Colonic mucosa (tissue), 4 donors: ENCODE measurements around the gene CDK5RAP3. TPM values are rescaled to one million over a fixed set of nuclear protein-coding genes. Genes with fewer than 3 reads are reported as not detected.

Experiments used
- DNase-seq: peaks from one replicate; pipeline ENCODE4 v3.0.0-alpha.2; 2020
- H3K27ac ChIP-seq: fragments of 200-600 bp; one replicate; pipeline ENCODE4 v1.8.0; 2021
- H3K27me3 ChIP-seq: fragments of 200-600 bp; one replicate; pipeline ENCODE4 v1.8.0; 2021
- H3K36me3 ChIP-seq: fragments of 200-600 bp; one replicate; pipeline ENCODE4 v1.8.0; 2021
- H3K4me1 ChIP-seq: fragments of 200-600 bp; one replicate; pipeline ENCODE4 v1.8.0; 2021; ENCODE audit warnings: mild to moderate bottlenecking
- H3K4me3 ChIP-seq: fragments of 200-600 bp; one replicate; pipeline ENCODE4 v1.8.0; 2021
- H3K9ac ChIP-seq, 2 donors: one replicate each; pipeline ENCODE4 v1.7.0; 2013; ENCODE audit warnings: control low read depth in 2 of 2, low read depth in 2 of 2, low read length in 2 of 2
- H3K9me3 ChIP-seq: fragments of 200-600 bp; one replicate; pipeline ENCODE4 v1.8.0; 2021
- intact Hi-C: fragments of 100-400 bp; cut with DNase I; formaldehyde crosslinking; loops from one replicate; pipeline ENCODE4 v1.14.1; 2022
- total RNA-seq, 2 donors: library from RNA; stranded (reverse); fragmentation: NEBNext Ultra II Directional in 1 of 2; extraction: Animal tissue kit (Norgen Biotek cat#: 25700) in 1 of 2; gene quantifications; one replicate each; pipeline ENCODE4 v1.2.1, GENCODE V29; 2021
- TF ChIP-seq, protein P1 (sequence below): fragments of 200-600 bp; IDR thresholded peaks from one replicate; pipeline ENCODE4 v1.8.0; 2022; ENCODE audit warnings: antibody characterized with exemption, mild to moderate bottlenecking
- donor health status: healthy.
- donor health status: DM: no; HTN: no; CAD: no.
- donor health status: DM: no; HTN: no; CAD: no.

The CDK5RAP3 gene
- total RNA-seq, 2 donors from 2014 or later, result 131 to 172 TPM

DNA sequence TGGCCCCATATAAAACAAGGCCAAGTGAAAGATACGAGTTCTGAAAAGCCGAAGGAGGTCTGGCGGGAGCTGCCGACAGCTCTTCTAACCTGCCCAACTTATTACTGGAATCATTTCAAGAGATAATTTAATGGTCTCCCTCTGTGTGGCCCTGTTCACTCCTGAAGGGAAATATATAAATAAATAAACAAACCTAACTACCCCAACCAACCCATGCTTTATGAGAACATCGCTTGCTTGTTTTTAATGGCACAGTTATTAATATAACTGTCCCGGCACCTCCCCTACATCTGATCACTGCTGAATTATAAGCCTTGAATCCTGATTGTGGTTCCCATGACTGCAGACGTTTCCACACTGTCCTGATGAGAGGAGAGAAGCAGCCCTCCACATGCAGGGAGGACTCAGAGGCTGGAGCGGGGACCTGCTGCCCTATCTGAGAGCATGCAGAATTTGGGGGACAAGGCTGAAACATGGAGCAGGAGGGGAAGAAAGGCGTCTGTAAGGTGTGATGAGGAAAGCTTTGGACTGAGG is 22.2 kb downstream of the CDK5RAP3 start:
- Histone ChIP-seq H3K9ac (no peak overlapping the region), H3K27ac (no peak overlapping the region), H3K36me3 (no peaks in the 10 kb centered on the region), H3K27me3 (no peaks in the 10 kb centered on the region), H3K4me3 (no peak overlapping the region), H3K4me1 (no peaks in the 10 kb centered on the region), H3K9me3 (no peaks in the 10 kb centered on the region)
- TF ChIP-seq, protein P1, sequence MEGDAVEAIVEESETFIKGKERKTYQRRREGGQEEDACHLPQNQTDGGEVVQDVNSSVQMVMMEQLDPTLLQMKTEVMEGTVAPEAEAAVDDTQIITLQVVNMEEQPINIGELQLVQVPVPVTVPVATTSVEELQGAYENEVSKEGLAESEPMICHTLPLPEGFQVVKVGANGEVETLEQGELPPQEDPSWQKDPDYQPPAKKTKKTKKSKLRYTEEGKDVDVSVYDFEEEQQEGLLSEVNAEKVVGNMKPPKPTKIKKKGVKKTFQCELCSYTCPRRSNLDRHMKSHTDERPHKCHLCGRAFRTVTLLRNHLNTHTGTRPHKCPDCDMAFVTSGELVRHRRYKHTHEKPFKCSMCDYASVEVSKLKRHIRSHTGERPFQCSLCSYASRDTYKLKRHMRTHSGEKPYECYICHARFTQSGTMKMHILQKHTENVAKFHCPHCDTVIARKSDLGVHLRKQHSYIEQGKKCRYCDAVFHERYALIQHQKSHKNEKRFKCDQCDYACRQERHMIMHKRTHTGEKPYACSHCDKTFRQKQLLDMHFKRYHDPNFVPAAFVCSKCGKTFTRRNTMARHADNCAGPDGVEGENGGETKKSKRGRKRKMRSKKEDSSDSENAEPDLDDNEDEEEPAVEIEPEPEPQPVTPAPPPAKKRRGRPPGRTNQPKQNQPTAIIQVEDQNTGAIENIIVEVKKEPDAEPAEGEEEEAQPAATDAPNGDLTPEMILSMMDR, result no peak
- no peak for DNase-seq
- intact Hi-C loops, result no loop called here

DNA sequence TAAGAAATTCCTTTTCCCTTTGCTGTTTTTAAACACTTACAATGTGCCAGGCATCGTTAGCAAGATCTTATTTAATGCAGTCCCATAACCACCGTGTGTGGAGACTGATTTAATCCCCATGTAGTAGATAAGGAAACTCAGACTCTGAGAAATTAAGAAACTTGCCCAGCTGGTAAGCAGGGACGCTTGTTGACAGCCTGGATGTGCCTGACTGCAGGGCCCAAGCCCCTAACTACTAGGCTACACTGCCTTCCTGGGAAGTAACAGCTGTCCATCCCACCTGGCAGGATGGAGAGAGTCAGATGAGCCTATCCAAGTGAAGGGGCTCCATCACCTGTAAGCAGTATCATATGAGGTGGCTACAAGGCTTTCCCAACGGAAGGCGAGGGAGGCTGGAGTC is 23.1 kb downstream of the CDK5RAP3 start:
- Histone ChIP-seq H3K27me3 (no peaks in the 10 kb centered on the region), H3K27ac (no peak overlapping the region), H3K4me1 (no peaks in the 10 kb centered on the region), H3K9me3 (no peaks in the 10 kb centered on the region), H3K36me3 (no peaks in the 10 kb centered on the region), H3K9ac (no peak overlapping the region), H3K4me3 (no peak overlapping the region)
- intact Hi-C loops, result no loop called here
- DNase-seq, result no peak
- TF ChIP-seq, protein P1, result no peak

DNA sequence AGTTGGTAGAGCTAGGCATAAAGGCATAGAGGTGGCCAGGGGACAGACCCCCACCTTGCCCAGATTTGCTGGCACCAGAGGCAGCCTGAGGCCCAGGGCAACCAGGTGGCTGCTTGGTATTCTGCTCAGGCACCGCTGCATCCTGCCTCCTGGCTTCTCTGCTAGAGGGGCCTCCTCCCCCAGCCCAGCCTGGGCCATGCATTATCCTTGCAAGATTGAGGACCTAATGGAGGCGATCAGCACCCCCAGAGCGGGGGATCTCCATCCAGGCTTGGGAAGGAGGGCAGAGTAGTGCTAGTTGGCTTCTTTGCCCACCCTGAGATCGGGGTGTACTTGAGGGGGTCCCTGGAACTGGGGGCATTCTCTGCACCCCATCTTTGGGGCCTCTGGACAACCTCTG is 23.8 kb downstream of the CDK5RAP3 start:
- DNase-seq, result no peak
- no peaks in the 10 kb centered on the region for H3K27me3 ChIP-seq
- TF ChIP-seq, protein P1, result no peak
- no peaks in the 10 kb centered on the region for H3K9me3 ChIP-seq
- no peak overlapping the region for H3K9ac ChIP-seq
- intact Hi-C loops, result no loop called here
- H3K4me1 ChIP-seq, result no peaks in the 10 kb centered on the region
- H3K4me3 ChIP-seq, result no peak overlapping the region
- H3K36me3 ChIP-seq, result no peaks in the 10 kb centered on the region
- H3K27ac ChIP-seq, result no peak overlapping the region

DNA sequence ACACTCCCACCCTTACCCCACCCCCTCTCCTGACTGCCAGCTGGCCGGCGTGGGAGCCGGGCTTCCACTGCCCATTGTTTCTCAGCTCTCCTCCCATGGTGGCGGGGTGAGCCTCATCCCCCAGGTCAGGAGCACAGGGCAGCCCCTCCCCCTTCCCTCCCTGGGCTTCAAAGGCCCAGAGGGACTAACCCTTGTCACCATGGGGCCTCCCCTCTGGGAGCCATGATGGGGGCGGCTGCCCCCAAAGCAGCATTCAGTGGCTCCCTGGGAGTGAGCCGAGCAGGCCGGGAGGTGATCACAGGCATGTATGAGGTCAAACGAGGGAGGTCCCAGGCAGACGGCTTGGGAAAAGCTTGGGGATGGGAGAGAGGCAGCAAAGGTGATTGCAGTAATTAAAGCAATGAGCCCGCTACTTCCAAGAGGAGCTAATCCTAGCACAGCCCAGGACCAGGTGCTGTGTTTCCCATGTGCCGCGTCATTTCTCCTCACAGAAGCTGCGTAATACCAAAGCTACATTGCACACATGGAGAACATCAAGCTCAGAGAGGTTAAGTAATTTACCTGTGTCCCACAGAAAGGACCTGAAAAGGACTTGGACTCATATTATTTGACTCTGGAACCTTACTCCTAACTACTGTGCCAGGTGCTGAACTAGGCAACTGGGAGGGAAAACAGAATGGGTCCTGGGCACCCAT is 24.5 kb downstream of the CDK5RAP3 start:
- Histone ChIP-seq H3K9me3 (no peaks in the 10 kb centered on the region), H3K27ac (no peak overlapping the region), H3K9ac (no peak overlapping the region), H3K4me3 (no peak overlapping the region), H3K27me3 (no peaks in the 10 kb centered on the region), H3K36me3 (no peaks in the 10 kb centered on the region), H3K4me1 (no peaks in the 10 kb centered on the region)
- intact Hi-C loops, result no loop called here
- no peak for DNase-seq
- TF ChIP-seq, protein P1, result no peak

DNA sequence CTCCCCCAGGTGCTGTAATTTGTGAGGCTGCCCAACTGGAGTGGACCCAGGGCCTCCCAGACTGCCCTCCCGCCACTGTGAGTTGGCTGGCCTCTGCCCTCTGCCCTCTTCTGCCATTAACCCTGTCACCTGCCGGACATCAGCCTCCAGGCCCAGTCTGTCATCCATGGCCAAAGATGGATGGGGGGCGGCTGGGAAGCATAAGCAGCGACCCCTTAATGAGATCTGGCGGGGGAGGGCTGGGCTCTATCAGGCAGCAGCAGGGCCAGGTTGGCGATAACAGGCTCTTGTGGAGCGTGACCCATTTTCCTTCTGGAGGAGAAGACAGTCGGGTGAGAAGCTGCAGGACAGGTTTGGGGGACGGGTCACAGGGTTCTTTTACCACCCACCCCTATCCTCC is 25.3 kb downstream of the CDK5RAP3 start:
- no peak overlapping the region for H3K9ac ChIP-seq
- no peaks in the 10 kb centered on the region for H3K27me3 ChIP-seq
- no peak overlapping the region for H3K4me3 ChIP-seq
- intact Hi-C loops, result no loop called here
- no peaks in the 10 kb centered on the region for H3K9me3 ChIP-seq
- TF ChIP-seq, protein P1, result no peak
- H3K4me1 ChIP-seq, result no peaks in the 10 kb centered on the region
- H3K36me3 ChIP-seq, result no peaks in the 10 kb centered on the region
- no peak for DNase-seq
- no peak overlapping the region for H3K27ac ChIP-seq
